A549 (cell line): Measurements from ENCODE around the gene PTPN12. TPM values are rescaled to one million over a fixed set of nuclear protein-coding genes. Genes with fewer than 3 reads are reported as not detected.
A peak's percentile ranks its signal among the peaks of the same experiment; 100 is the strongest.

Source experiments
- ATAC-seq, 2 experiments: fragments of 200-7000 bp in 1 of 2; fragments of >200 bp in 1 of 2; cut with Nextera tagmentation in 1 of 2; cut with Tn5 transposase in 1 of 2; 3 replicates each; pipeline versions ENCODE4 v1.8.0 to v1.9.1; 2018 to 2020; ENCODE audit warnings: mild to moderate bottlenecking in 1 of 2, moderate library complexity in 1 of 2
- CTCF ChIA-PET: fragments of 300-600 bp; sonication (Branson Sonifier 250); formaldehyde crosslinking; extraction: SDS; loops from one replicate; lab custom pipeline; 2021; ENCODE audit warnings: antibody characterized with exemption, inconsistent platforms; lab: Yijun Ruan, JAX
- POLR2A ChIA-PET: fragments of 350-600 bp; formaldehyde crosslinking; extraction: SDS; loops from one replicate; lab custom pipeline; 2021; ENCODE audit warnings: antibody characterized with exemption, inconsistent platforms; lab: Yijun Ruan, JAX
- DNase-seq, 2 experiments: peaks; one replicate each; pipeline versions ENCODE4 v3.0.0 to v3.0.0-alpha.2; 2011 to 2016; ENCODE audit warnings: low read depth in 1 of 2, low spot score in 1 of 2
- FAIRE-seq: peaks from 2 replicates; lab custom pipeline; 2011; peaks lifted over from hg19 to GRCh38; lab: Jason Lieb, UNC
- H3K27ac ChIP-seq, 2 experiments: fragments of >200 bp; sonication (Bioruptor Twin); formaldehyde crosslinking; 3 replicates each; pipeline ENCODE4 v1.5.1; 2016 to 2017
- H3K4me1 ChIP-seq: fragments of >200 bp; sonication (Bioruptor Twin); formaldehyde crosslinking; 3 replicates; pipeline ENCODE4 v1.6.1; 2016
- H3K4me2 ChIP-seq: fragments of >200 bp; sonication (Bioruptor Twin); formaldehyde crosslinking; 3 replicates; pipeline ENCODE4 v1.6.1; 2016
- H3K4me3 ChIP-seq: fragments of >200 bp; sonication (Bioruptor Twin); formaldehyde crosslinking; 3 replicates; pipeline ENCODE4 v1.5.1; 2016
- H3K9me3 ChIP-seq: fragments of >200 bp; sonication (Bioruptor Twin); formaldehyde crosslinking; 3 replicates; pipeline ENCODE4 v1.6.1; 2016
- CBX8 ChIP-seq: fragments of 200-600 bp; sonication (generic); IDR thresholded peaks from 2 replicates; pipeline ENCODE4 v1.6.1; 2016
- CEBPB ChIP-seq, 2 experiments: fragments of >200 bp in 1 of 2; sonication (Bioruptor Twin) in 1 of 2; formaldehyde crosslinking in 1 of 2; IDR thresholded peaks; 2 replicates each; pipeline ENCODE4 v1.6.1; 2012 to 2016
- CHD2 ChIP-seq: fragments of 150-350 bp; IDR thresholded peaks from 2 replicates; pipeline ENCODE4 v1.6.1; 2014; ENCODE audit warnings: low read length; ENCODE audit not compliant: partially characterized antibody
- EHF ChIP-seq: fragments of 250-450 bp; sonication (Bioruptor Pico); IDR thresholded peaks from 2 replicates; pipeline ENCODE4 v1.5.0; 2020; ENCODE audit warnings: mild to moderate bottlenecking
- ESRRA ChIP-seq: fragments of 150-350 bp; IDR thresholded peaks from 2 replicates; pipeline ENCODE4 v1.6.1; 2014; ENCODE audit warnings: mild to moderate bottlenecking, low read length, borderline replicate concordance
- HDAC2 ChIP-seq: fragments of 200-600 bp; sonication (generic); IDR thresholded peaks from 2 replicates; pipeline ENCODE4 v1.6.1; 2016
- HEYL ChIP-seq: fragments of 250-450 bp; sonication (Bioruptor Pico); IDR thresholded peaks from 2 replicates; pipeline ENCODE4 v1.8.0; 2021; ENCODE audit warnings: mild to moderate bottlenecking, moderate library complexity
- HOXA7 ChIP-seq: fragments of 250-450 bp; sonication (Bioruptor Pico); IDR thresholded peaks from 2 replicates; pipeline ENCODE4 v1.5.0; 2020; ENCODE audit warnings: mild to moderate bottlenecking, moderate library complexity
- HOXB5 ChIP-seq: fragments of 250-450 bp; sonication (Bioruptor Pico); IDR thresholded peaks from 2 replicates; pipeline ENCODE4 v1.5.0; 2020; ENCODE audit warnings: mild to moderate bottlenecking, moderate library complexity
- JUN ChIP-seq, 2 experiments: fragments of >200 bp; sonication (Bioruptor Twin); formaldehyde crosslinking; IDR thresholded peaks; 2 replicates in 1 of 2; 3 replicates in 1 of 2; pipeline ENCODE4 v1.6.1; 2016 to 2017
- JUNB ChIP-seq: fragments of >200 bp; sonication (Bioruptor Twin); formaldehyde crosslinking; IDR thresholded peaks from 2 replicates; pipeline ENCODE4 v1.6.1; 2016
- MAFK ChIP-seq: fragments of 450-650 bp; IDR thresholded peaks from 2 replicates; pipeline ENCODE4 v1.6.1; 2014; ENCODE audit not compliant: partially characterized antibody
- NPAS2 ChIP-seq: fragments of 250-450 bp; sonication (Bioruptor Pico); IDR thresholded peaks from 2 replicates; pipeline ENCODE4 v1.8.0; 2022; ENCODE audit warnings: mild to moderate bottlenecking, moderate library complexity, borderline replicate concordance
- POLR2A ChIP-seq: IDR thresholded peaks from 2 replicates; pipeline ENCODE4 v1.6.1; 2012; ENCODE audit warnings: mild to moderate bottlenecking, low read length
- POLR2AphosphoS2 ChIP-seq: conservative IDR thresholded peaks from 2 replicates; pipeline ENCODE4 v1.6.1; 2012; ENCODE audit warnings: low read length, improper control_type of control experiment, inconsistent platforms
- RAD21 ChIP-seq, 2 experiments: fragments of >200 bp in 1 of 2; sonication (Bioruptor Twin) in 1 of 2; formaldehyde crosslinking in 1 of 2; IDR thresholded peaks in 1 of 2; conservative IDR thresholded peaks in 1 of 2; 2 replicates in 1 of 2; 3 replicates in 1 of 2; pipeline ENCODE4 v1.6.1; 2012 to 2018; ENCODE audit warnings: inconsistent platforms in 1 of 2
- RARB ChIP-seq: fragments of 250-450 bp; sonication (Bioruptor Pico); IDR thresholded peaks from 2 replicates; pipeline ENCODE4 v1.8.0; 2021; ENCODE audit warnings: mild to moderate bottlenecking, moderate library complexity
- RCOR1 ChIP-seq: fragments of 150-350 bp; IDR thresholded peaks from 2 replicates; pipeline ENCODE4 v1.6.1; 2014; ENCODE audit warnings: antibody characterized with exemption, low read length, low read depth
- SMC3 ChIP-seq: fragments of >200 bp; sonication (Bioruptor Twin); formaldehyde crosslinking; IDR thresholded peaks from 3 replicates; pipeline ENCODE4 v1.6.1; 2018; ENCODE audit warnings: inconsistent platforms
- TFCP2L1 ChIP-seq: fragments of 250-450 bp; sonication (Bioruptor Pico); IDR thresholded peaks from 2 replicates; pipeline ENCODE4 v1.5.0; 2021; ENCODE audit warnings: mild to moderate bottlenecking
- WGBS: methylation state at CpG from one replicate; pipeline ENCODE4 v1.1.6; 2017; ENCODE audit errors: missing lambda C conversion rate; 5-methylcytosine and 5-hydroxymethylcytosine counted together
- polyA minus RNA-seq: library from RNA; depleted of rRNA, polyadenylated mRNA; stranded (reverse); fragments of >200 nt; gene quantifications from 2 replicates; pipeline ENCODE4 v1.2.3, GENCODE V29; 2011; rRNA and poly(A)+ RNA removed
- polyA plus RNA-seq, 4 experiments: library from polyadenylated mRNA; depleted of rRNA in 3 of 4; stranded (reverse); fragments of >200 nt; fragmentation: RNase III in 1 of 4; extraction: RNeasy Plus Mini Kit Qiagen cat#74134 plus additional on column Dnase treatment in 1 of 4; gene quantifications; 2 replicates in 3 of 4; 3 replicates in 1 of 4; pipeline ENCODE4 v1.2.3, GENCODE V29; 2011 to 2017
- TF ChIP-seq, protein P1 (sequence below): fragments of >200 bp; sonication (Bioruptor Twin); formaldehyde crosslinking; IDR thresholded peaks from 3 replicates; pipeline ENCODE4 v1.6.1; 2016
- TF ChIP-seq, protein P2 (sequence below): fragments of >200 bp; sonication (Bioruptor Twin); formaldehyde crosslinking; IDR thresholded peaks from 2 replicates; pipeline ENCODE4 v1.6.1; 2016
- TF ChIP-seq, protein P3 (sequence below): IDR thresholded peaks from 2 replicates; pipeline ENCODE4 v1.6.1; 2012
- TF ChIP-seq, protein P4 (sequence below): fragments of 200-600 bp; sonication (generic); IDR thresholded peaks from 2 replicates; pipeline ENCODE4 v1.6.1; 2016; ENCODE audit warnings: antibody characterized with exemption, mild to moderate bottlenecking, moderate library complexity

Gene PTPN12
- 105 and 149 TPM in 2 replicates for polyA plus RNA-seq (2011; rRNA removed)
- polyA plus RNA-seq (2012; cell fraction: cytosol; rRNA removed): 21.5 and 22.9 TPM in 2 replicates
- polyA plus RNA-seq (2012; cell fraction: nucleus; rRNA removed): 9.2 and 10.1 TPM in 2 replicates
- 70.4 to 83.1 TPM (median 76.3 TPM) in 3 replicates for polyA plus RNA-seq (2017; fragmentation: RNase III; extraction: RNeasy Plus Mini Kit Qiagen cat#74134 plus additional on column Dnase treatment)
- polyA minus RNA-seq: 55.8 and 66.5 TPM in 2 replicates

DNA sequence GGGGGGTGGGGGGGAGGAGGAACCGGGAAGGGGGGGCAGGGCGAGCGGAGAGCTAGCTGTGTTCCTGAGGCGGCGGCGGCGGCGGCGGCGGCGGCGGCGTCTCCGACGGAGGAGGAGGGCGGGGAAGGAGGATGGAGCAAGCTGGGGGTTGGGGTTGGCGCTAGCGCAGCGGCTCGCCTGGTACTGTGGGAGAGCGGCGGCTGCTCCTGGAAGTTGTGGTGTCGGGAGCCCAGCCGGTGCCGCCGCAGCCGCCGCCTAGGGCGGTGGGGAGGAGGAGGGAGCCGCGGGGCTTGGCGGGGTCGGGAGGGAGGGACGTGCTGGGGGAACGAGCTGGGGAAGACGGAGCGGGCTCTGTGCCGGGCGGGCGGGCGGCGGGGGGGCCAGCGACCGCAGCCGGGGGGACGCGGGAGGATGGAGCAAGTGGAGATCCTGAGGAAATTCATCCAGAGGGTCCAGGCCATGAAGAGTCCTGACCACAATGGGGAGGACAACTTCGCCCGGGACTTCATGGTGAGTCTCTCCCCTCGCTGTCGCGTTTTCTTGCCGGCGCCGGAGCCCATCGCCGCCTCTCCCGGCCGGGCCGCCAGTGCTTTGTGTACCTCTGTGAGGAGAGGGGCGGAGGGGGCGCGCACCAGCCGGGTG is at the start of gene PTPN12:
TSS of gene PTPN12 (plus strand) at position 160 of the 642 bp plus-strand sequence. CDS start at position 412, 252 bp downstream.
- Histone ChIP-seq H3K4me2 (peak within 1 kb of the TSS; percentile 89), H3K9me3 (no peaks in the 10 kb centered on the region), H3K27ac (peak within 1 kb of the TSS; percentile 100), H3K4me3 (peak within 1 kb of the TSS; percentile 96), H3K4me1 (peaks cover 28% of the 10 kb centered on the region)
- DNase-seq: no peak
- 0% methylated on average over 20 of the region's 64 CpGs for WGBS
- ChIA-PET POLR2A (interaction anchor here (0.6 to 2.2 kb wide), 18 partner anchors 9 to 261 kb away, joined by 3 to 22 read pairs (median 3); partner anchors contain the start of genes GSAP, PHTF2 and TMEM60), CTCF (interaction anchor here (0.9 to 1.3 kb wide), 3 partner anchors 11 to 222 kb away, joined by 3 read pairs; no protein-coding TSS in a partner anchor)
- TF ChIP-seq CBX8: no peak
- 0 out of 2 replicates have a peak, but pooled peaks have one; percentile 26 for TF ChIP-seq POLR2A
- TF ChIP-seq CEBPB (IDR thresholded peaks at IDR 0.05): no peak
- no peak for TF ChIP-seq CHD2
- no peak for TF ChIP-seq HOXA7
- no peak for TF ChIP-seq HOXB5 (CRISPR knock-in tag)
- TF ChIP-seq JUN (IDR thresholded peaks at IDR 0.05): peak in 1 of 2 experiments; percentile 18; a peak in 2 of 5 replicates
- peak in 1 of 2 experiments; percentile 4; a peak in 1 of 5 replicates for TF ChIP-seq RAD21 (conservative IDR thresholded peaks at IDR 0.05 in 1 of 2, IDR thresholded peaks at IDR 0.05 in 1 of 2)
- no peak for FAIRE-seq
- ATAC-seq: peak; percentile 61 to 69

DNA sequence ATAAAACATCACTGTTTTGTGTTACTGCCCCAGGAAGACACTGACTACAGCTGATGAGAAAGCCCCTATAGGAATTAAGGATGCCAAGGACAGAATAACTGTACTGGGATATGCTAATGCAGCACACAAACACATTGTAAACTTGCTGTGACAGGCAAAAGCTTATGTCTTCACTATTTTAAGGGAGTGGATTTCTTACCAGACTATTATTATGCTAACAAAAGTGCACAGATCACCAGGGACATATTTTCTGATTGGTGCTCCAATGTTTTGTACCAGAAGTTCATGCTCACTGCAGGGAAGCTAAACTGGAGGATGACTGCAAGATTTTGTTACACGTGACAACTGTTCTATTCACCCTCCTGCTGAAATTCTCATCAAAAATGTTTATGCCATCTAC is 48.1 kb upstream of the PTPN12 start:
- TF ChIP-seq RARB (CRISPR knock-in tag) (no peak), HDAC2 (no peak), JUN (IDR thresholded peaks at IDR 0.05) (no peak), MAFK (no peak), HEYL (CRISPR knock-in tag) (no peak)
- TF ChIP-seq, protein P1, sequence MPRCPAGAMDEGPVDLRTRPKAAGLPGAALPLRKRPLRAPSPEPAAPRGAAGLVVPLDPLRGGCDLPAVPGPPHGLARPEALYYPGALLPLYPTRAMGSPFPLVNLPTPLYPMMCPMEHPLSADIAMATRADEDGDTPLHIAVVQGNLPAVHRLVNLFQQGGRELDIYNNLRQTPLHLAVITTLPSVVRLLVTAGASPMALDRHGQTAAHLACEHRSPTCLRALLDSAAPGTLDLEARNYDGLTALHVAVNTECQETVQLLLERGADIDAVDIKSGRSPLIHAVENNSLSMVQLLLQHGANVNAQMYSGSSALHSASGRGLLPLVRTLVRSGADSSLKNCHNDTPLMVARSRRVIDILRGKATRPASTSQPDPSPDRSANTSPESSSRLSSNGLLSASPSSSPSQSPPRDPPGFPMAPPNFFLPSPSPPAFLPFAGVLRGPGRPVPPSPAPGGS: no peak
- TF ChIP-seq, protein P2, sequence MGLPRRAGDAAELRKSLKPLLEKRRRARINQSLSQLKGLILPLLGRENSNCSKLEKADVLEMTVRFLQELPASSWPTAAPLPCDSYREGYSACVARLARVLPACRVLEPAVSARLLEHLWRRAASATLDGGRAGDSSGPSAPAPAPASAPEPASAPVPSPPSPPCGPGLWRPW: no peak
- Histone ChIP-seq H3K27ac (no peak overlapping the region), H3K4me1 (peaks cover 8% of the 10 kb centered on the region; the same call in 2 of the 3 replicates), H3K4me2 (no peak overlapping the region), H3K4me3 (no peak overlapping the region), H3K9me3 (peaks cover 3% of the 10 kb centered on the region; the same call in 2 of the 3 replicates)
- ATAC-seq: no peak
- WGBS: 94% methylated on average over 1 of the region's 1 CpG
- POLR2A ChIA-PET: no interaction called here
- CTCF ChIA-PET: no interaction called here
- DNase-seq: no peak
- no peak for FAIRE-seq

DNA sequence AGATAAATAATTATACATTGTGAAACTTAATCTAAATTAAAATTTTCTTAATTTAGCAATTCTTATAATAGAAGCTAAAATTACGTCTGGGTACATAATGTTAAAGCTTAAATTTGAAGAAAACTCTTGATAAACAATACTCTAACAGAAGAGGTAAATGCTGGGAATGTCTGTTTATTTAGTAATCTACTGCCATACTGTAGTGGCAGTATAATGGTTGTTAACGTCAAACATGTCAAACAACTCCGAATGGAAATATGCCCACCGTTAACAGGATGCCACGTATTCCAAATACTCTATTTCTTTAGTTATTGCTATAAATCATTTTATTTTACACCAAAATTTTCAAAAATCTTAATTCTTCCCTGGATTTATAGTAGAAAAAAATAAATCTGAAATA is 40.0 kb upstream of the PTPN12 start:
- ChIA-PET POLR2A (interaction anchor here (0.7 kb wide), 1 partner anchor 595 kb away, joined by 6 read pairs; no protein-coding TSS in a partner anchor), CTCF (interaction anchor here (1.4 kb wide), 2 partner anchors 19 to 58 kb away, joined by 3 read pairs; no protein-coding TSS in a partner anchor)
- H3K9me3 ChIP-seq: peaks cover 16% of the 10 kb centered on the region; the same call in 2 of the 3 replicates
- TF ChIP-seq, protein P2: no peak
- TF ChIP-seq NPAS2 (no peak), ESRRA (no peak), JUNB (no peak), TFCP2L1 (CRISPR knock-in tag) (no peak), RCOR1 (no peak), POLR2AphosphoS2 (no peak), CHD2 (no peak), SMC3 (no peak), EHF (CRISPR knock-in tag) (no peak)
- TF ChIP-seq, protein P3, sequence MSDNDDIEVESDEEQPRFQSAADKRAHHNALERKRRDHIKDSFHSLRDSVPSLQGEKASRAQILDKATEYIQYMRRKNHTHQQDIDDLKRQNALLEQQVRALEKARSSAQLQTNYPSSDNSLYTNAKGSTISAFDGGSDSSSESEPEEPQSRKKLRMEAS: no peak
- TF ChIP-seq, protein P4, sequence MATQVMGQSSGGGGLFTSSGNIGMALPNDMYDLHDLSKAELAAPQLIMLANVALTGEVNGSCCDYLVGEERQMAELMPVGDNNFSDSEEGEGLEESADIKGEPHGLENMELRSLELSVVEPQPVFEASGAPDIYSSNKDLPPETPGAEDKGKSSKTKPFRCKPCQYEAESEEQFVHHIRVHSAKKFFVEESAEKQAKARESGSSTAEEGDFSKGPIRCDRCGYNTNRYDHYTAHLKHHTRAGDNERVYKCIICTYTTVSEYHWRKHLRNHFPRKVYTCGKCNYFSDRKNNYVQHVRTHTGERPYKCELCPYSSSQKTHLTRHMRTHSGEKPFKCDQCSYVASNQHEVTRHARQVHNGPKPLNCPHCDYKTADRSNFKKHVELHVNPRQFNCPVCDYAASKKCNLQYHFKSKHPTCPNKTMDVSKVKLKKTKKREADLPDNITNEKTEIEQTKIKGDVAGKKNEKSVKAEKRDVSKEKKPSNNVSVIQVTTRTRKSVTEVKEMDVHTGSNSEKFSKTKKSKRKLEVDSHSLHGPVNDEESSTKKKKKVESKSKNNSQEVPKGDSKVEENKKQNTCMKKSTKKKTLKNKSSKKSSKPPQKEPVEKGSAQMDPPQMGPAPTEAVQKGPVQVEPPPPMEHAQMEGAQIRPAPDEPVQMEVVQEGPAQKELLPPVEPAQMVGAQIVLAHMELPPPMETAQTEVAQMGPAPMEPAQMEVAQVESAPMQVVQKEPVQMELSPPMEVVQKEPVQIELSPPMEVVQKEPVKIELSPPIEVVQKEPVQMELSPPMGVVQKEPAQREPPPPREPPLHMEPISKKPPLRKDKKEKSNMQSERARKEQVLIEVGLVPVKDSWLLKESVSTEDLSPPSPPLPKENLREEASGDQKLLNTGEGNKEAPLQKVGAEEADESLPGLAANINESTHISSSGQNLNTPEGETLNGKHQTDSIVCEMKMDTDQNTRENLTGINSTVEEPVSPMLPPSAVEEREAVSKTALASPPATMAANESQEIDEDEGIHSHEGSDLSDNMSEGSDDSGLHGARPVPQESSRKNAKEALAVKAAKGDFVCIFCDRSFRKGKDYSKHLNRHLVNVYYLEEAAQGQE: no peak
- WGBS: 89% methylated on average over 5 of the region's 5 CpGs
- H3K4me1 ChIP-seq: peaks cover 22% of the 10 kb centered on the region
- H3K4me3 ChIP-seq: no peak overlapping the region
- FAIRE-seq (no peak), DNase-seq (no peak), ATAC-seq (no peak)
- no peak overlapping the region for H3K27ac ChIP-seq
- H3K4me2 ChIP-seq: no peak overlapping the region
